T-helper 1 cell treated with Interleukin-12 subunit alpha and Interleukin-12 subunit beta and Interleukin-4 antibody, amounts not matched to agents 30 μg/mL and 1 μg/mL, for 36 hours (primary cell): ENCODE data around the gene DNAH10.

Experiments used
- H3K27ac Mint-ChIP-seq: one replicate; pipeline ENCODE4 v1.8.0; 2021; ENCODE audit warnings: mild to moderate bottlenecking, mixed read lengths
- H3K27me3 Mint-ChIP-seq: one replicate; pipeline ENCODE4 v1.8.0; 2021; ENCODE audit warnings: low read depth, mixed read lengths
- H3K36me3 Mint-ChIP-seq: one replicate; pipeline ENCODE4 v1.8.0; 2021; ENCODE audit warnings: low read depth, mixed read lengths
- H3K4me1 Mint-ChIP-seq: one replicate; pipeline ENCODE4 v1.8.0; 2021; ENCODE audit warnings: low read depth, mixed read lengths
- H3K4me3 Mint-ChIP-seq: one replicate; pipeline ENCODE4 v1.8.0; 2021; ENCODE audit warnings: mild to moderate bottlenecking, moderate library complexity, mixed read lengths
- H3K9me3 Mint-ChIP-seq: one replicate; pipeline ENCODE4 v1.8.0; 2021; ENCODE audit warnings: mixed read lengths

The DNAH10 gene

GRCh38 chr12:123732251-123732650 lies 29.9 kb upstream of the DNAH10 start:
- Mint-ChIP-seq H3K36me3 (peaks cover 57% of the 10 kb centered on the region), H3K4me1 (peaks cover 4% of the 10 kb centered on the region)

DNA sequence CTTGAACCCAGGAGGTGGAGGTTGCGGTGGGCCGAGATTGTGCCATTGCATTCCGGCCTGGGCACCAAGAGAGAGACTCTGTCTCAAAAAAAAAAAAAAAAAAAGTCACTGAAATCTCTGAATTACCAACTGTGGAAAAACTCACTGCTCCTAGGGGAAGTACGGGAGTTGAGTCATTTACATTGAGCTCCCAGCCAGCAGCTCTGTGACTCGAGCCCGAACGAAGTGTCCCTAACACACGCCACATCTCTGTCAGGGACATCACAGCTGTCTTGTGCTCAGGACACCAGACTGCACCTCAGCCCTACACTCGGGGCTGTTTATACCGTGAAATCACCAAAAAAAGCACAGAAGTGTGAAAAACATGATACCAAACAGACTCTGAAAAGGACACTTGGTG lies 28.9 kb upstream of the DNAH10 start:
- no peak overlapping the region for H3K27ac Mint-ChIP-seq
- H3K36me3 Mint-ChIP-seq, result peaks cover 51% of the 10 kb centered on the region
- H3K27me3 Mint-ChIP-seq, result no peaks in the 10 kb centered on the region
- H3K9me3 Mint-ChIP-seq, result no peaks in the 10 kb centered on the region
- H3K4me1 Mint-ChIP-seq, result peaks cover 4% of the 10 kb centered on the region
- no peak overlapping the region for H3K4me3 Mint-ChIP-seq

More at GRCh38 chr12:123732251-123732650, 29.9 kb upstream of the DNAH10 start:
- H3K4me3 Mint-ChIP-seq, result no peak overlapping the region
- no peak overlapping the region for H3K27ac Mint-ChIP-seq
- no peaks in the 10 kb centered on the region for H3K9me3 Mint-ChIP-seq
- no peaks in the 10 kb centered on the region for H3K27me3 Mint-ChIP-seq

GRCh38 chr12:123734268-123734667 lies 27.8 kb upstream of the DNAH10 start:
- Mint-ChIP-seq H3K4me1 (peaks cover 4% of the 10 kb centered on the region), H3K4me3 (no peak overlapping the region), H3K36me3 (peaks cover 46% of the 10 kb centered on the region), H3K27me3 (no peaks in the 10 kb centered on the region), H3K27ac (no peak overlapping the region), H3K9me3 (no peaks in the 10 kb centered on the region)

GRCh38 chr12:123741937-123742572 lies 20.0 kb upstream of the DNAH10 start:
- Mint-ChIP-seq H3K9me3 (no peaks in the 10 kb centered on the region), H3K4me3 (no peak overlapping the region), H3K27me3 (no peaks in the 10 kb centered on the region), H3K27ac (peak overlapping the region; percentile 68), H3K36me3 (peaks cover 39% of the 10 kb centered on the region), H3K4me1 (peaks cover 12% of the 10 kb centered on the region)

DNA sequence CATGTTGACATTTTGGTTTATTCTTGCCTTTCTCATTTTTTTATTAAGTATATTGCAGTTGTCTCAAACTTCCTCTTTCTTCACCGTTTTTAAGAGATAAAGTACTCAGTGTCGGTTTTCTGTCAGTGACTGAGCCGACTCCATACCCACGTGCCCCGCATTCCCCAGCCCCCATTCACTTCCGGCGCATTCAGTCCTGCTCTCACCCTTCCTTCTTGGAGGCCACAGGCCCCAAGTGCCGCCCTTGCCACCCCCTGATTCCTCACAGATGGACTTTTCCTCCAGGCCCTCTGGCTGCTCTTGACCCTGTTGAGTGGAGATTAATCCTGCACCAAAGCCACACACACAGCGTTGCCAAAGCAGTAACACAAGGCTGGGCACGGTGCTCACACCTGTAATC lies 19.1 kb upstream of the DNAH10 start:
- H3K27ac Mint-ChIP-seq, result peak overlapping the region; percentile 43

DNA sequence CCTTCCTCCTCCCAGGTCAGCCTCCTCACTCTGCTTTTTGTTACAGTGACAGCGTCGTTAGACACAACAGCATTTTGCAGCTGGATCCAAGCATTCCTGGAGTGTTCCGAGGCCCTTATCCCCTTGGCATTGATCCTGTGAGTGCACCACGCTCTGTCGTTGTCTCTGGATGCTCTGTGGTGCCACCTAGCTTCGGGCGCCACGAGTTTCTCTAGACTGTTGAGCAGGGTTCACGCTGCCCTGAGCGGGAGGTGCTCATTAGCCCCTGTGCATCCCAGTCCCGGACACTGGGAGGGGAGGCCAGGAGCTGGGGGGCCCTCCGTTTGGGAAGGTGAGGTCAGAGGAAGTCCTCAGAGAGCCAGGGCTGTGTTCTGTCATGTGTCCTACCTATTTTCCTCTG lies 17.3 kb upstream of the DNAH10 start:
- Mint-ChIP-seq H3K27ac (no peak overlapping the region), H3K4me3 (no peak overlapping the region), H3K4me1 (peaks cover 12% of the 10 kb centered on the region), H3K27me3 (no peaks in the 10 kb centered on the region), H3K36me3 (peaks cover 38% of the 10 kb centered on the region), H3K9me3 (no peaks in the 10 kb centered on the region)

More for the DNA sequence above, 19.1 kb upstream of the DNAH10 start:
- no peaks in the 10 kb centered on the region for H3K27me3 Mint-ChIP-seq
- H3K4me1 Mint-ChIP-seq, result peaks cover 12% of the 10 kb centered on the region
- no peak overlapping the region for H3K4me3 Mint-ChIP-seq
- H3K9me3 Mint-ChIP-seq, result no peaks in the 10 kb centered on the region
- peaks cover 41% of the 10 kb centered on the region for H3K36me3 Mint-ChIP-seq

- no peaks in the 10 kb centered on the region for H3K9me3 Mint-ChIP-seq
- peaks cover 9% of the 10 kb centered on the region for H3K4me1 Mint-ChIP-seq
- H3K27ac Mint-ChIP-seq, result no peak overlapping the region
- H3K36me3 Mint-ChIP-seq, result peaks cover 35% of the 10 kb centered on the region
- no peak overlapping the region for H3K4me3 Mint-ChIP-seq
- H3K27me3 Mint-ChIP-seq, result no peaks in the 10 kb centered on the region
Measured at GRCh38 chr12:123747309-123747708, 14.8 kb upstream of the DNAH10 start.

DNA sequence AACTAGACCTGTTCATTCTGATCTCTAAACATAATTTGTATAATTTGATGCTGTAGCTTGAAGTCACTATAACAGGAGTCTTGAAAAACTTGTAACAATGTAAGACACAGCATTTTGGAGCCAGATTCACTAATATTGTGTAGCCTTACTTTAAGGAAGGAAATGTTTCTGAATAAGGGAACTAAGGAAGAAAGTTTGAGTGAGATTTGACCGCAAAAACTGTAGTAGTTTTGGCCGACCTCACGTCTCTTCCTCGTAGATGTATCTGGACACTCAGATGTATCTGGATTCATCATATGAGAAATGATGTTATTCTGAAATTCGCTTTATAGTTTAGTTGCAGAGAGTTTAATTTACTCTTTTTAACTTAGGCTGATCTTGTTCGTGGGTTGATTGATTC lies 13.9 kb upstream of the DNAH10 start:
- Mint-ChIP-seq H3K36me3 (peaks cover 32% of the 10 kb centered on the region), H3K4me1 (peaks cover 5% of the 10 kb centered on the region), H3K9me3 (no peaks in the 10 kb centered on the region), H3K27ac (no peak overlapping the region), H3K4me3 (no peak overlapping the region), H3K27me3 (no peaks in the 10 kb centered on the region)

DNA sequence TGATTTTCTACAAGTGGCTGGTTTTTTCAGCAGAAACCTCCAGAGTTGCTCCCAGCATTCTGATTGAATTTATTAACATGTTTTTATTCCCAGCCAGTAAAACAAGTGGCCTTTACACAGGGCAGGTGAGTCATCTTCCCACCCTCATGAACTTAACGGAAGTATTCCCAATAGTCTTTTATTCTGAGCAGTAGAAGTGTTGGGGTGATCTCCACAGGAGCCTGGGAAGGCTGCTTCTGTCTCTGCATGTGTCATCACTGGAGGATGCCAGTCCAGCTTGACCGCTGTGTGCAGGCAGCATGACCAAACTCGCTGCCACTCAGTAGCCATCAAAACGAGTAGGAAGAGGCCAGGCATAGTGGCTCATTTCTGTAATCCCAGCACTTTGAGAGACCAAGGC lies 13.4 kb upstream of the DNAH10 start:
- H3K9me3 Mint-ChIP-seq, result no peaks in the 10 kb centered on the region
- no peaks in the 10 kb centered on the region for H3K27me3 Mint-ChIP-seq
- no peak overlapping the region for H3K27ac Mint-ChIP-seq
- H3K36me3 Mint-ChIP-seq, result peaks cover 32% of the 10 kb centered on the region
- no peak overlapping the region for H3K4me3 Mint-ChIP-seq
- peaks cover 5% of the 10 kb centered on the region for H3K4me1 Mint-ChIP-seq

- no peak overlapping the region for H3K27ac Mint-ChIP-seq
- H3K27me3 Mint-ChIP-seq, result no peaks in the 10 kb centered on the region
- no peaks in the 10 kb centered on the region for H3K9me3 Mint-ChIP-seq
- peaks cover 5% of the 10 kb centered on the region for H3K4me1 Mint-ChIP-seq
- no peak overlapping the region for H3K4me3 Mint-ChIP-seq
- H3K36me3 Mint-ChIP-seq, result peaks cover 29% of the 10 kb centered on the region
Measured at GRCh38 chr12:123749355-123749754, 12.7 kb upstream of the DNAH10 start.

DNA sequence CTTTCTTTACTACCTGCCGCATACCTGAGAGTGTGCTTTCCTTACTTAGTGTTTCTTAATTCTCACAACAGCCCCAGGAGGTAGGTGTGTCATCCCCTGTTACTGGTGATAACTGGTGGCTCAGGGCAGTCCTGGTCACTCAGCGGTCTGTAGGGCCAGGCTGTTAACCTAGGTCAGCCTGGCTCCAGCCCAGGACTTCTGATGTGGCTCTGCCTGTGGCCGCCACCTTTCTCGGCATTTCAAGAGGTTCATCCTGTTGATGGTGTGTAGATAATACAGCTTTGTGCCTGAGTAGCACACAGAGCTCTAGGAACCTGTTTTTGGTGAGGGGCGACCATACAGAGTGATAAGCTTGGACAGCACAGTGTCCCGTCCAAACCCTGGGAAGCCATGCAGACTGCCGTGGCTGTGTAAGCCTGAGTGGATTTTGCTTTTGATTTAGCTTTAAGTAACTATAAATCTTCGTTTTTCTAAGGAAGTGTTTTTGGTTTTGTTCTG lies 11.9 kb upstream of the DNAH10 start:
- H3K4me3 Mint-ChIP-seq, result no peak overlapping the region
- no peaks in the 10 kb centered on the region for H3K9me3 Mint-ChIP-seq
- no peak overlapping the region for H3K27ac Mint-ChIP-seq
- peaks cover 4% of the 10 kb centered on the region for H3K4me1 Mint-ChIP-seq
- no peaks in the 10 kb centered on the region for H3K27me3 Mint-ChIP-seq
- peaks cover 27% of the 10 kb centered on the region for H3K36me3 Mint-ChIP-seq

DNA sequence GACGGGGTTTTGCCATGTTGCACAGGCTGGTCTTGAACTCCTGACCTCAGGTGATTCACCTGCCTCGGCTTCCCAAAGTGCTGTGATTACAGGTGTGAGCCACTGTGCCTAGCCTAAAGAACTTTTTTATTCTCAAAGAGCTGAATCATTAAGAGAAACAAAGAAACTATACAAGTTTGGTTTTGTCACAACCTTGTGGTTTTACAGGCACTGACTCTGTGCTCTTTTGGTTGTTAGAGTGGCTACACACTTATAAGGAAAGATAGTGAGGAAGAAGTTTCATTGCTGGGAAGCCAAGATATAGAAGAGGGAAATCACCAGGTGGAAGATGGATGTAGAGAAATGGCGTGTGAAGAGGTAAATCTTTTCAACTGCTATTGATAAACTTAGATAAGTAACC lies 10.1 kb upstream of the DNAH10 start:
- peaks cover 4% of the 10 kb centered on the region for H3K4me1 Mint-ChIP-seq
- H3K36me3 Mint-ChIP-seq, result peaks cover 24% of the 10 kb centered on the region
- no peaks in the 10 kb centered on the region for H3K27me3 Mint-ChIP-seq
- H3K4me3 Mint-ChIP-seq, result no peak overlapping the region
- no peaks in the 10 kb centered on the region for H3K9me3 Mint-ChIP-seq
- H3K27ac Mint-ChIP-seq, result no peak overlapping the region

- H3K4me1 Mint-ChIP-seq, result peaks cover 4% of the 10 kb centered on the region
- no peaks in the 10 kb centered on the region for H3K27me3 Mint-ChIP-seq
- no peaks in the 10 kb centered on the region for H3K9me3 Mint-ChIP-seq
- H3K36me3 Mint-ChIP-seq, result peaks cover 20% of the 10 kb centered on the region
- no peak overlapping the region for H3K4me3 Mint-ChIP-seq
- no peak overlapping the region for H3K27ac Mint-ChIP-seq
Measured at GRCh38 chr12:123754041-123754772, 7.9 kb upstream of the DNAH10 start.

- H3K9me3 Mint-ChIP-seq, result no peaks in the 10 kb centered on the region
- no peak overlapping the region for H3K27ac Mint-ChIP-seq
- no peaks in the 10 kb centered on the region for H3K27me3 Mint-ChIP-seq
- no peaks in the 10 kb centered on the region for H3K4me1 Mint-ChIP-seq
- peaks cover 7% of the 10 kb centered on the region for H3K36me3 Mint-ChIP-seq
- H3K4me3 Mint-ChIP-seq, result no peak overlapping the region
Measured at GRCh38 chr12:123757561-123757960, 4.5 kb upstream of the DNAH10 start.

GRCh38 chr12:123760267-123760938 lies 1.7 kb upstream of the DNAH10 start:
- Mint-ChIP-seq H3K27me3 (peaks cover 11% of the 10 kb centered on the region), H3K4me3 (no peak overlapping the region), H3K36me3 (no peaks in the 10 kb centered on the region), H3K27ac (no peak overlapping the region), H3K9me3 (no peaks in the 10 kb centered on the region), H3K4me1 (no peaks in the 10 kb centered on the region)
